ENCODE measurements around the gene FLVCR1.

GRCh38 chr1:212909652-212910063 lies 51.6 kb downstream of the FLVCR1 start:
- TF ChIP-seq CTCF (conservative IDR thresholded peaks at IDR 0.05; ENCODE audit: low read depth, low read length) (no peak), EZH2 (IDR thresholded peaks at IDR 0.05; ENCODE audit: borderline replicate concordance, low read depth, low read length, poor library complexity, severe bottlenecking) (no peak)

Measured in A673 (cell line).